ENCODE measurements around the gene SDCBP2. TPM values are rescaled to one million over a fixed set of nuclear protein-coding genes. Genes with fewer than 3 reads are reported as not detected.
"Not testable (repeated sequence)": the region's sequence is repeated elsewhere in the genome, so short reads cannot be mapped to it uniquely, and the experiment has no call there.

SDCBP2 gene
- total RNA-seq, 1 experiment from 2014 or later: 1.1 TPM

DNA sequence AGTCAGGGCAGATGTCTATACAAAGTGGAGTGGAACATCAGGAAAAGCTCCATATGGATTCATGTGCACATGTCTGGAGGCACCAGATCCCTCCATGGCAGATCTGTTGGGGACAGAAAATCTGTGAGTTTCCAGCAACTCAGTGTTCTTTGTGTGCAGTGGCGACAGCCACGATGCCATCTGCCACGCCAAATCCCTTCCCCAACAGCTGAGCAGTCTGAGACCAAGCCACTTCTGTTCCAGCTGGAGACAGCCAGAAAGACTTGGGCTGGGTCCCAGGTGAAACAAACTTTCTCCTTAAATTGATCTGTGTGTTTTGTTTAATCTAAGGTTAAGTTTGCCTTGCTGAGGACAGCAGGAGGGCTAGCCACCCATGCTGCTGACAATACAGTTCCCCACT lies 41.0 kb upstream of the SDCBP2 start:
- no peaks in the 10 kb centered on the region for H3K27me3 ChIP-seq (ENCODE audit: control insufficient read depth, insufficient read depth, low read length)
- no peak overlapping the region for H3K4me3 ChIP-seq (ENCODE audit: insufficient read depth, low read depth, low read length)
- DNase-seq: no peak
- H3K36me3 ChIP-seq (replicated peaks; ENCODE audit: control insufficient read depth, insufficient read depth, low read length): peaks cover 12% of the 10 kb centered on the region

- no peak for DNase-seq
- Histone ChIP-seq H3K4me3 (ENCODE audit: insufficient read depth, low read depth, low read length) (no peak overlapping the region), H3K36me3 (replicated peaks; ENCODE audit: control insufficient read depth, insufficient read depth, low read length) (peaks cover 7% of the 10 kb centered on the region), H3K27me3 (ENCODE audit: control insufficient read depth, insufficient read depth, low read length) (no peaks in the 10 kb centered on the region)
Measured at GRCh38 chr20:1368448-1369199, 39.7 kb upstream of the SDCBP2 start.

GRCh38 chr20:1367479-1367878 lies 38.5 kb upstream of the SDCBP2 start:
- DNase-seq: no peak
- Histone ChIP-seq H3K36me3 (replicated peaks; ENCODE audit: control insufficient read depth, insufficient read depth, low read length) (peaks cover 7% of the 10 kb centered on the region), H3K27me3 (ENCODE audit: control insufficient read depth, insufficient read depth, low read length) (no peaks in the 10 kb centered on the region), H3K4me3 (ENCODE audit: insufficient read depth, low read depth, low read length) (no peak overlapping the region)

DNA sequence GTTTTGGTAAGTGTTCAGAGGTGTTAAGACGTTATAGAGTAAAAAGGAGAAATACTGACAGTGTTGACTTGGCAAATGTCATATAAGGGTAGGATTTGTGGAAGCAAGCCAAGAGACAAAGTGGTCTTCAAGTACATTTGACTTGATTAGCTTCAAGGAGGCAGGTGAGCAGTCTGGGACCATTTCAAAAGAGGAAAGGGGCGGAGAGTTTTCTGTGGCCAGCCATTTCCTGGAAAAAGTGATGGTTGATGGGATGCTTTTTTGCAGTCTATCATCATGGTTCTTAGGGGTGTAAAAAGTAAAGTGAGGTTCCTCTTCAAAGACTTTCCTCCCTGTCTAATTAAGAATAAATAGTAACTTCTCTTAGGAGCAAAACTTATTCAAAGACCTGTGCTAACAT lies 35.2 kb upstream of the SDCBP2 start:
- no peaks in the 10 kb centered on the region; the same call in 1 of the 2 replicates for H3K36me3 ChIP-seq (replicated peaks; ENCODE audit: control insufficient read depth, insufficient read depth, low read length)

DNA sequence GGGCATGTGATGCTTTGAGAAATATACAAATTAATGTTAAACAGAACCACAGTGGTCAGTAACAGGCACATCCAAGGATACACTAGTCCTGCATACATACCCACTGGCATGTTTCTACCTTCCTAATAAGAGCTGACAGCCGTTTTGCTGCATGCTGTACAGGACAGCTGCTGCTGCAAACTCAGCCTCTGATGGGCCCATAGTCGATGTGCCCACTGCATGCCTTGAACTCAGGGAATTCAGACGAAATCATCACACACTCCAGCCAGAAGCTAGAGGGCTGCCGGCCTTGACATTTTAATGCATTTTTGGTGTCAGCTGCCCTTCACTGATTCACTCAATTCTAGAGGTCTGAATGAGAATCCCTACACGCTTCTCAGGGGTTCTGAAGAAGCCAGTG lies 34.6 kb upstream of the SDCBP2 start:
- DNase-seq: no peak
- Histone ChIP-seq H3K36me3 (replicated peaks; ENCODE audit: control insufficient read depth, insufficient read depth, low read length) (no peaks in the 10 kb centered on the region; the same call in 1 of the 2 replicates), H3K4me3 (ENCODE audit: insufficient read depth, low read depth, low read length) (no peak overlapping the region), H3K27me3 (ENCODE audit: control insufficient read depth, insufficient read depth, low read length) (no peaks in the 10 kb centered on the region)

More for the DNA sequence above, 35.2 kb upstream of the SDCBP2 start:
- Histone ChIP-seq H3K4me3 (ENCODE audit: insufficient read depth, low read depth, low read length) (no peak overlapping the region), H3K27me3 (ENCODE audit: control insufficient read depth, insufficient read depth, low read length) (no peaks in the 10 kb centered on the region)
- no peak for DNase-seq

DNA sequence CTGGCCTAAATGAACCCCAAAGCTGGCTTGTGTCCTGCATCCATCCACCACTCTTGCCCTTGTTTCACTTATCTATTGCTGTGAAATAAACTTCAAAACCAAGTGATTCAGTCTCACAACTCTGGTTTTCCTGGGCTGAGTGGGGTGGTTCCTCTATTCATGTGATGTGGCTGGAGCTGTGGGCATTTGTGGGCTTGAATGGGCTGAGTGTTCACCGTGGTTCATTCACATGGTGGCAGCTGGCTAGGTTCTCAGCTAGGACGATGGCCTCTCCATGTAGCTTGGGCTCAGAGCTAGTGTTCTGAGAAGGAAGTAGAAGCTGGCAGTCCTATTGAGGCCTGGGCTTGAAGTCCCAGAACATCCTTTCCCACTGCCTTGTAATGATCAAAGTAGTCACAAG lies 33.5 kb upstream of the SDCBP2 start:
- Histone ChIP-seq H3K36me3 (replicated peaks; ENCODE audit: control insufficient read depth, insufficient read depth, low read length) (no peaks in the 10 kb centered on the region; the same call in 1 of the 2 replicates), H3K4me3 (ENCODE audit: insufficient read depth, low read depth, low read length) (no peak overlapping the region), H3K27me3 (ENCODE audit: control insufficient read depth, insufficient read depth, low read length) (no peaks in the 10 kb centered on the region)

DNA sequence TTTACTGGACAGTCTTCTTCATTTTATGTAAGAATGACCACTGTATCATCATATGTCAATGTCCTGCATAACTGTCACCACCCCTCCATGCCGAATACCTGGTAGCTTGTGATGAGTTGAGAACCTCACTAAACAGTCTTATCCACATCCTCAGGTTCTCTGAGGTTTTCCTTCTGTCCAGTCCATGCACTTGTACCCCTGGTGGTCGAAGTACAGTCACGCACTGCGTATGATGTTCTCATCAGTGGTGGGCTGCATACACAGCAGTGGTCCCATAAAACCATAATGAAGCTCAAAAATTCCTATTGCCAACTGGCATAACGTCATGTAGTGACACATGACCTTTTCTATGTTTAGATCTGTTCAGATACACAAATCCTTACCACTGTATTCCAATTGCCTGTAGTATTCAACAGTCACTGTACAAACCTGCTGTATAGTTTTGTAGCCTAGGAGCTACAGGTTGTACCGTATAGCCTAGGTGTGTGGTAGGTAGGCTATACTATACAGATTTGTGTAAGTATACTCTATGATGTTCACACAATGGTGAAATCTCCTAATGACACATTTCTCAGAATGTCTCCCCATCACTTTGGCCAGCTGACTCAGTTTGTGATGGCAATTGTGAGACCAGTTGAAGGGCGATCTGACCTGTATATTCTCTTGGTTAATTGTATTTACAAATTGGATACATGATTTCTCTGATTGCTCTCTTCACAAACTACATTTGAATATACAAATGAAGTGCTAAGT lies 31.3 kb upstream of the SDCBP2 start:
- Histone ChIP-seq H3K27me3 (ENCODE audit: control insufficient read depth, insufficient read depth, low read length) (no peaks in the 10 kb centered on the region), H3K36me3 (replicated peaks; ENCODE audit: control insufficient read depth, insufficient read depth, low read length) (no peaks in the 10 kb centered on the region; the same call in 1 of the 2 replicates), H3K4me3 (ENCODE audit: insufficient read depth, low read depth, low read length) (no peak overlapping the region)
- no peak for DNase-seq

More for the DNA sequence above, 33.5 kb upstream of the SDCBP2 start:
- no peak for DNase-seq

DNA sequence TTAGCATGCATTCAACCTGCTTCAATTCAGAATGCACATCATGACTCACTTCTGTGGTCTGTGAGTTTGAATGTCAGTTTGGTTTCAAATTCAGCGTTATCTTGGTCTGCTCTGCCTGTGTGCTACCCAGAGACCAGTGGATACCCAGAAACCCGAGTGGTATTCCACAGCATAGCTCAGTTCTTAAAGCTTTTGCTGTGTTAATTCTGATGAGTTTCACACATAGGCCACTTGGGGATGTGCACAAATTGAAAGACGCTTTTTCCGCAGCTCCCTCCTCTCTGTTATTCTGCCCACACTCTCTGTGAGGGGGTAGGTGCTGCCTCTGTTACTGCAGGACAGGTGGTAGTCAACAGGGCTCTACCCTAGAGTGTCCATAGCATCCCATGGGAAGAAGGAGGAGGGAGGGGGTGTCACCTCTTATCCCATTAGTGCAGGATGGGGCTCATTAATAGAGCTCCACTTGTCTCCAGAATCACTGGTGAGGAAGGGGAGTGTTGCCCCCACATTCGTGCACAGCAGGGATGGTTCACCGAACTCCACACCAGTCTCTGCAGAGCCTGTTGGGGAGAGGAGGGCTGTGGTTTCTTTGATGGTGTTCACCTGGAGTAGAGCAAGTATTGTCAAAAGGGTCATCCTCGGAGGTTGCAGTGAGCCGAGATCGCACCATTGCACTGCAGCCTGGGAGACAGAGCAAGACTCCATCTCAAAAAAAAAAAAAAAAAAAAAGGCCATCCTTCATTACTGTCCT lies 29.2 kb upstream of the SDCBP2 start:
- H3K27me3 ChIP-seq (ENCODE audit: control insufficient read depth, insufficient read depth, low read length): no peaks in the 10 kb centered on the region
- H3K36me3 ChIP-seq (replicated peaks; ENCODE audit: control insufficient read depth, insufficient read depth, low read length): no peaks in the 10 kb centered on the region; the same call in none of the 2 replicates
- H3K4me3 ChIP-seq (ENCODE audit: insufficient read depth, low read depth, low read length): no peak overlapping the region
- DNase-seq: no peak

DNA sequence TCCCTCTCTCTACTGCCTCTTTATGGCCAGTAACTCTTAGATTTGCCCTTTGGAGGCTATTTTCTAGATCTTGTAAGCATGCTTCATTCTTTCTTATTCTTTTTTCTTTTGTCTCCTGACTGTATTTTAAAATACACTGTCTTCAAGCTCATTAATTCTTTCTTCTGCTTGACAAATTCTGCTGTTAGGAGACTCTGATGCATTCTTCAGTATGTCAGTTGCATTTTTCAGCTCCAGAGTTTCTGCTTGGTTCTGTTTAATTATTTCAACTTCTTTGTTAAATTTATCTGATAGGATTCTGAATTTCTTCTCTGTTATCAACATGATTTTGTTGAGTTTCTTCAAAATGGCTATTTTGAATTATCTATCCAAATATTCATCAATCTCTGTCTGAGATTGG lies 25.0 kb upstream of the SDCBP2 start:
- Histone ChIP-seq H3K4me3 (ENCODE audit: insufficient read depth, low read depth, low read length) (no peak overlapping the region), H3K27me3 (ENCODE audit: control insufficient read depth, insufficient read depth, low read length) (no peaks in the 10 kb centered on the region), H3K36me3 (replicated peaks; ENCODE audit: control insufficient read depth, insufficient read depth, low read length) (no peaks in the 10 kb centered on the region; the same call in none of the 2 replicates)
- DNase-seq: no peak

DNA sequence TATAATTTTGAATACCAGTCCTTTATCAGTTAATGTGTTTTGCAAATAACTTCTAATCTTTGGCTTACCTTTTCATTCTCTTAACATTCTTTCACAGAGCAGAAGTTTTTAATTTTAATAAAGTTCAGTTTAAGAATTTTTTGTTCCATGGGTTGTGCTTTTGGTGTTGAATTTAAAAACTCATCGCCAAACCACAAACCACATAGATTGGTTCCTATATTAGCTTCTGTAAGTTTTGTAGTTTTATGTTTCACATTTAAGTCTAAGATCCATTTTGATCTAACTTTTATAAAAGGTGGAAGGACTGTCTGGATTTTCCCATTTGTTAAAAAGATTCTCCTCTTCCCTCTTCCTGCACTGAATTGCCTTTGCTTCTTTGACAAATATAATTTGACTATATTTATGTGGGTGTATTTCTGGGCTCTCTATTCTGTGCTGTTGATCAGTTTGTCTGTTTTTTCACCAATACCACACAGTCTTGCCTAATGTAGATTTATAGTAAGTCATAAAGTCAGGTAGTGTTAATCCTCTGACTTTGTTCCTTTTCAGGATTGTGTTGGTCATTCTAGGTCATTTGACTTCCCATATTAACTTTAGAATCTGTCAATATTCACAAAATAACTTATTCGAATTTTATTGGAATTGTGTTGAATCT lies 17.5 kb upstream of the SDCBP2 start:
- DNase-seq: no peak
- Histone ChIP-seq H3K4me3 (ENCODE audit: insufficient read depth, low read depth, low read length) (no peak overlapping the region), H3K27me3 (ENCODE audit: control insufficient read depth, insufficient read depth, low read length) (no peaks in the 10 kb centered on the region), H3K36me3 (replicated peaks; ENCODE audit: control insufficient read depth, insufficient read depth, low read length) (no peaks in the 10 kb centered on the region)

- H3K36me3 ChIP-seq (replicated peaks; ENCODE audit: control insufficient read depth, insufficient read depth, low read length): no peaks in the 10 kb centered on the region
- no peak overlapping the region for H3K4me3 ChIP-seq (ENCODE audit: insufficient read depth, low read depth, low read length)
- H3K27me3 ChIP-seq (ENCODE audit: control insufficient read depth, insufficient read depth, low read length): no peaks in the 10 kb centered on the region
- no peak for DNase-seq
Measured at GRCh38 chr20:1345756-1346093, 16.8 kb upstream of the SDCBP2 start.

GRCh38 chr20:1345030-1345755 lies 16.3 kb upstream of the SDCBP2 start:
- H3K4me3 ChIP-seq (ENCODE audit: insufficient read depth, low read depth, low read length): no peak overlapping the region
- H3K27me3 ChIP-seq (ENCODE audit: control insufficient read depth, insufficient read depth, low read length): no peaks in the 10 kb centered on the region
- no peak for DNase-seq
- H3K36me3 ChIP-seq (replicated peaks; ENCODE audit: control insufficient read depth, insufficient read depth, low read length): no peaks in the 10 kb centered on the region

- not testable (repeated sequence) for DNase-seq; H3K27me3 ChIP-seq (ENCODE audit: control insufficient read depth, insufficient read depth, low read length); H3K36me3 ChIP-seq (replicated peaks; ENCODE audit: control insufficient read depth, insufficient read depth, low read length); H3K4me3 ChIP-seq (ENCODE audit: insufficient read depth, low read depth, low read length)
Measured at GRCh38 chr20:1343446-1344124, 14.6 kb upstream of the SDCBP2 start.

Data from H7 (cell line).